GM04503 (cell line): ENCODE results near the gene TFR2.
A peak's percentile ranks its signal among the peaks of the same experiment; 100 is the strongest.
"Not testable (repeated sequence)": the region's sequence is repeated elsewhere in the genome, so short reads cannot be mapped to it uniquely, and the experiment has no call there.

Experiments
- DNase-seq: peaks from one replicate; pipeline ENCODE4 v3.0.0-alpha.2; 2012; ENCODE audit warnings: low read depth

The TFR2 gene

DNA sequence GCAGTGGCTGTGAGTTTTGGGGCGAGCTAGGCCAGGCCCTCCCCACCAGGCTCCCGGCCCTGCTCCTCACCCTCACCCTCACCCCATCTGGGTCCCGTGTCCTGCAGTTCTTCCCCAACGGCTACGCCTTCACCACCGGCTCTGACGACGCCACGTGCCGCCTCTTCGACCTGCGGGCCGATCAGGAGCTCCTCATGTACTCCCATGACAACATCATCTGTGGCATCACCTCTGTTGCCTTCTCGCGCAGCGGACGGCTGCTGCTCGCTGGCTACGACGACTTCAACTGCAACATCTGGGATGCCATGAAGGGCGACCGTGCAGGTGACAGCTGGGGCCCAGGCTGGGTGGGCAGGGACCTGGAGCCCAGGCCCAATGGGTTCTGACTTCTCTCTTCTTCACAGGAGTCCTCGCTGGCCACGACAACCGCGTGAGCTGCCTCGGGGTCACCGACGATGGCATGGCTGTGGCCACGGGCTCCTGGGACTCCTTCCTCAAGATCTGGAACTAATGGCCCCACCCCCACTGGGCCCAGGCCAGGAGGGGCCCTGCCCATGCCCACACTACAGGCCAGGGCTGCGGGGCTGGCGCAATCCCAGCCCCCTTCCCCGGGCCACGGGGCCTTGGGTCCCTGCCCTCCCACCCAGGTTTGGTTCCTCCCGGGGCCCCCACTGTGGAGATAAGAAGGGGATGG is 37.1 kb upstream of the TFR2 start:
- DNase-seq: no peak

DNA sequence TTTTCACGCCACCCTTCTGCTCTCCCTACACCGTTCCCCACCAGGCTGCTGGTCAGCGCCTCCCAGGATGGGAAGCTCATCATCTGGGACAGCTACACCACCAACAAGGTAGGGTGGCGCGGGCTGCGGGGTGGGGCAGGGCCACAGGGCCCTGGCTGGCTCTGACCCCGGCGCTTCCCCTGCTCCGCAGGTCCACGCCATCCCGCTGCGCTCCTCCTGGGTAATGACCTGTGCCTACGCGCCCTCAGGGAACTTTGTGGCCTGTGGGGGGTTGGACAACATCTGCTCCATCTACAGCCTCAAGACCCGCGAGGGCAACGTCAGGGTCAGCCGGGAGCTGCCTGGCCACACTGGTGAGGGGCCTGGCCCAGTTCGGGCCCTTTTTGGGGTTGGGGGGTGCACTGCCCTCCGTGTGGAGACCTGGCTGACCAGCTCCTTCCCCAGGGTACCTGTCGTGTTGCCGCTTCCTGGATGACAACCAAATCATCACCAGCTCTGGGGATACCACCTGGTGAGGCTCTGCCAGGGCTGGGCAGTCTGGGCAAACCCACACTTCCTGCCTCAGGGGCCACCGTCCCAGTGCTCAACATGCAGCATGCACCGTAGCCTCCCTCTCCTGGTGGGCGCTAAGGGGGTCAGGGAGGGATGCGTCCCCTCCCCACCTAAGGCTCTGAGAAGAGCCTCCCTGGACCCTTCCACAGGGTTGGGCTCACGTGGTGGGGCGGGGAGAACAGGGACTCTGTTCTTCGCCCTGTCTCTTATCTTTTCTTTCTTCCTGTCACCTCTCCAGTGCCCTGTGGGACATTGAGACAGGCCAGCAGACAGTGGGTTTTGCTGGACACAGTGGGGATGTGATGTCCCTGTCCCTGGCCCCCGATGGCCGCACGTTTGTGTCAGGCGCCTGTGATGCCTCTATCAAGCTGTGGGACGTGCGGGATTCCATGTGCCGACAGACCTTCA is 36.2 kb upstream of the TFR2 start:
- DNase-seq: no peak

DNA sequence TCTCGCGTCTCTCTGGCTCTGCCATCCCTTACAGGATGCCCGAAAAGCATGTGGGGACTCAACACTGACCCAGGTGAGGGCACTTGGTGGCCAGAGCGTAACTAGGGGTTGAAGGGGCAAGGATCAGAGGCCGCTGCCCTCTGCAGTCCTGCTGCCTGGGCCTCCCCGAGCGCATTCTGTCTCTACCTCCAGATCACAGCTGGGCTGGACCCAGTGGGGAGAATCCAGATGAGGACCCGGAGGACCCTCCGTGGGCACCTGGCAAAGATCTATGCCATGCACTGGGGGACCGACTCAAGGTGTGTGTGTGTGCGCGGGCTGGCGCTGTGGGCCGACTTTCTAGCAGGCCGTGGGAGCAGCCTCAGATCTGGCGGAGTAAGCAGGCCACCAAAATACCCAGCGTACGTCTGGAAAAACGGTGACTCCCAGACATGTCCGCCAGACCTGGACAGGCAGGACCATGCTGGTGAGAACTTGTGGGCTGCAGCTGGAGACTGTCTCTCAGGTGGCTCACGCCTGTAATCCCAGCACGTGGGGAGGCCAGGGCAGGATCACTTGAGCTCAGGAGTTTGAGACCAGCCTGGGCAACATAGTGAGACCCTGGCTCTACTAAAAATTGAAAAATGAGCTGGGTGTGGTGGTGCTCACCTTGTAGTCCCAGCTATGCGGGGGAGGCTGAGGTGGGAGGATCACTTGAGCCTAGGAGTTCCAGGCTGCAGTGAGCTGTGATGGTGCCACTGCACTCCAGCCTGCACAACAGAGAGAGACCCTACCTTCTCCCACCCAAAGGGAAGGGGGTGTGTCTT is 35.4 kb upstream of the TFR2 start:
- no peak for DNase-seq

DNA sequence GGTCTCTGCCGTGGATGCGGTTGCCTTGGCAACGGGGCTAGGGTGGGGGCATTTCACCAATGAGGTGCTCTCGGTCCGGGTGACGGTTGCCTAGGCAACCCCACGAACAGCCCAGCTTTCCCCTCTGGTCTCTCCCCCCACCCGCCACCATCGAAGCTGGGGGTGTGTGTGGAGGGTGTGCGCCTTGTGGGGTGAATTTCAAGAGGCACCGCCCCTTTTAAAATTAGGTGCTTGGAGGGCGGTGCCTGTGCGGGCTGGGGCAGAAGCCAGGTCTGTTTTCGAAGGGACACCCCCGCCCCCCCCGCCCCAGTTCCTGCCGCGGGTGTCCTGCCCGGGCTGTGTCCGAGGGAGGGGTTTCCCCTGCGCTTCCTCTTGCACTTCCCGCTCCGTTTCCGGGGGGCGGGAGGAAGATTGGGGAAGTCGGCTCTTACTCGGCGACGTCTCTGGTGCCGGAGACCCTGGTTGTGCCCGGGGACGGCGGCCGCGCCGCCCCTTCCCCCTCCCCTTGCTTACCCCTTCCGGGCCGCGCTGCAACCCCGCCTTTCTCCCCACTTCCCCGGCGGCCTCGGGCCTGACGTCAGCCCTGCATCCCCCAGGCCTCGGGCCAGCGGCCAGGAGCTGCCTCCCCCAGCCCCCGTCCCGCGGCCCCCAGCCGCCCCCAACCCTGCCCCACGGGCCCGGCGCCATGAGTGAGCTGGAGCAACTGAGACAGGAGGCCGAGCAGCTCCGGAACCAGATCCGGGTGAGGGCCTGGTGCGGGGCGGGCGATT is 34.4 kb upstream of the TFR2 start:
- no peak for DNase-seq

DNA sequence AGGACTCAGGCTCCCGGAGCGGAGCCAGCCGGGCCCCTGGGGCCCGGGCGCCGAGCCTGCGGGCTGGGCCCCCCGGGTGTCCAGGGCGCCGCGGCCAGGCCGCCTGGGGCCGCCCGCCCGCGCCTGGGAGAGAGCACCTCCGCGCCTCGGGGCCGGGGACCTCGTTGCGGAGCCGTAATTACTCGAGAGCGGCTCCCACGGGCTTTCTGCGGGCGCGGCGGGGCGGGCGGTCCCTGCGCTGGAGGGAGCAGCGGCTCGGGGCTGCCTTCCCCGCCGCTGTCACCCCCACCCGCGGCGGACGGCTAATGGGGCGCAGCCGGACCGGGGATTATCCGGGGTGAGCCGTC is 33.7 kb upstream of the TFR2 start:
- DNase-seq: no peak

DNA sequence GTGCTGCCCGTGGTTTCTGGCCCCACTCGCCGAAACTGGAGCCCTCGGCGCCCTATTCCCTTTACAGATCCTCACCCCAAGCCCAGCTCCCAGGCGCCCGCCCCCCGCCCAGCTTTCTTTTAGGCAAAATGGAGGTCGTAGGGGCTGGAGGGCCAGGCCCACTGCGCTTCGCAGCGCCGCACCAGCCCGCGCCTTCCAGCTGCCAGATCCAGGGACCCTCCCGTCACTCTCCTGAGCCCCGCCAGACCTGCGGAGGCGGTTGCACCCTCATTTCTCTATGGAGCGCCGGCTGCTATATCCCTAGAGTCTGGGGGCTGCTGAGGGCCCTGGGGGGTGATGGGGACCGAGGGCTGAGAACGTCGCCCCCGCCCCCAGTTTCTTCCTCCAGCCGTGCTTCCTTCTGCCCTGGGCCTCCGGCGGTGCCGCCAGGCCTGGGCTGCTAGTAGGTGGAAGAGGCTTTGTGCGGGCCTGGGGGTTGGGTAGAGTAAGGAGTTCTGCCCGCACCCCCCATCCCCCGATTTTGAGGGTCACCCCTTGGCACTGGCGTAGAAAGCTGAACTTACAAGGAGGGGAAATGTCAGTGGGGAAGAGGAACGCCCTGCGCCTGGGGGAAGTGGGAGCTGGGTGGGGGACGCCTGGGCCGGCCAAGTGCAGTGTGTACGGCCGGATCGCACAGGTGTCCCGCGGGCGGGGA is 33.2 kb upstream of the TFR2 start:
- DNase-seq: no peak

DNA sequence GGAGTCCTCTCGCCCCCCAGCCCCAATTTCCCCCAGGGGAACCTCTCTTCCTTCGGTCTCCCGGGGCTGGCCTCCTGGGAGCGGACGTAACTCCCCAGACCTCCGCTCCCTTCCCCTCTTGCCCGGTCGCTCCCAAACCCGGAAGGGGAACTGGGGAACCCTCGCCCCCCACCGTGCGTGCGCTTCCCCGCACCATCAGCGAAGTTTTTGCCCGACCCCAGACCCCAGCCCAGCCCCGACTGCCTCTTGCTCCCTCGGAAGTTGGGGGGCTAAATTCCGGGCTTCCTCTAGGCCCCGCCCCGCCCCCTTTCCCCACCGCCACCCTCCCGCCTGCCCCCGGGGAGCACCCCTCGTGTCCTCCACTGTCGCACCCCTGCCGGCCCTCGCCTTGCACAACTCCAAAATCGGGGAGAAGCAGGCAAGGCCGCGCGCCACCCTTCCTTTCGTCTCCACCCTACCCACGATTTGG is 32.6 kb upstream of the TFR2 start:
- DNase-seq: no peak

DNA sequence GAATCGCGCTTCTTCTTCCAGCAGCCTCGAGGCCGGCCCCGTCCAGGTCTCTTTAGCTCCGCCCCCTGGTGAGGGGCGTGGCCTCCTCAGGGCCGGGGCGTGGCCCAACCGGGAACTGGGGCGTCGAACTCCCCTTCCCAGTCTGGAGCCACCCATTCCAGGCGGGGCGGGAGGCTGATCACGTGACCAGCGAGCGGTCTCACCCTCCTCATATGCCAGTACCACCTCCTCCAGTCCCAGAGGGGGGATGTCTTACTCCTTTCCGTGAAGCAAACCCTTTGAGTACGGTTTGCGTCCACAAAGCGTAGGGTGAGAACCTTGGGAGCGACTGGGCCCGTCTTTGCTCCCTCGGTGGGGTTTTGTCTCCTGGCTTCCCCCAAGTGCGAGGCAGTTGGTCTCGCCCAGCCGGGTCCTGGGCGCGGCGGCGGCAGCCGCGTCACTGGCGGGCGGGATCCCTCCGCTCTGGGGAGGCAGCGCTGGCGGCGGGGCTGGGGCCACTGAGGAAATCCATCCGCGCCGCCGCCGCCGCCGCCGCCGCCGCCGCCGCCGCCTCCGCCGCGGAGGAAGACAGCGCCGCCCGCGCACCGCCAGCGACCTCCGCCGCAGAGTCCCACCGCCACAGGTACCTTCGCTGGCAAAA is 32.1 kb upstream of the TFR2 start, which contains the start of gene GNB2:
Gene GNB2, plus strand, starts transcription at position 439 of the 640 bp plus-strand sequence. CDS start 2,526 bp downstream, outside the sequence.
- peak; percentile 95 for DNase-seq

DNA sequence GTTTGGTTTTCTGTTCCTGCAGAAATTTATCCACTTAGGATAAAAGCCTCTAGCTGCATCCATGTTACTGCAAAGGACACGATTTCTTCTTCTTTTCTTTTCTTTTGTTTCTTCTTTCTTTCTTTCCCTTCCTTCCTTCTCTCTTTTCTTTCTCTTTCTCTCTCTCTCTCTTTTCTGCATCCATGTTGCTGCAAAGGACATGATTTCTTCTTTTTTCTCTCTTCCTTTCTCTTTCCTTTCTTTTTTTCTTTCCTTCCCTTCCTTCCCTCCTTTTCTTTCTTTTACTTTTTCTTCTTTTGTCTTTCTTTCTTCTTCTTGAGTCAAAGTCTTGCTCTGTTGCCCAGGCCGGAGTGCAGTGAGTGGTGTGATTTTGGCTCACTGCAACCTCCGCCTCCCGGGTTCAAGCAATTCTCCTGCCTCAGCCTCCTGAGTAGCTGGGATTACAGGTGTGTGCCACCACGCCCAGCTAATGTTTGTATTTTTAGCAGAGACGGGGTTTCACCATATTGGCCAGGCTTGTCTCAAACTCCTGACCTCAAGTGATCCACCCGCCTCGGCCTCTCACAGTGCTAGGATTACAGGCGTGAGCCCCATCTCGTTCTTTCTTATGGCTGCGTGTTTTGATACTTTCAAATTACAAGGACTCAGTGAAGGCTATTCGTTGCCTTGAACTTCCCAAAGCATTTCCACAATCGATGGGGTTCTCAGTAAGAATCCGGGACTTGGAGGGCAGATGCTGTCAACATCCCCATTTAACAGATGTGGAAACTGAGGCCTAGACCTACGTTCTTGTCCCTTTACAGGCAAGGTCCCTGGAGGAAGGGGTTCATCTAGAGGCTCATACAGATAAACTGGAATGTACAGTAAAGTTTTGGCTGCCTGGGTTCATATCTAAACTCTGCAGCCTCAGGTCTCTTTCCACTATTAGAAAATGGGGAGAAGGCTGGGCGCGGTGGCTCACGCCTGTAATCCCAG is 30.3 kb upstream of the TFR2 start:
- DNase-seq: no peak

DNA sequence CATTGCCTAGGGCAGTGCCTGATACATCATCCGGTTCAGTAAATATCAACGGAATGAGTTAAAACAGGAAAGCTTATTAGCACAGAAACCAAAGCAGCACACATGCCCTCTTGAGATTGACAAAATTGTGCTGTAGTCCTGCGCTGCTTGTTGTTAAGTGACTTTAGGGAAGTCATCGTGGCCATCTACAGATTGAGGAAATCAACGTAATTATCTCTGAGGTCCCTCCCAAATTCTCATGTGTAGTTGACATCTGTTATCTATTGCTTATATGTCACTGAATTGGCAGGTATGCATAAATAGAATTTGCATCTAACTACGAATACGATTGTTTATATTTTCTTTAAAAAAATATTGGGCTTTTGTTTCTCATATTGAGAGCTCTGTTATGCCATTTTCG is 28.7 kb upstream of the TFR2 start:
- no peak for DNase-seq

DNA sequence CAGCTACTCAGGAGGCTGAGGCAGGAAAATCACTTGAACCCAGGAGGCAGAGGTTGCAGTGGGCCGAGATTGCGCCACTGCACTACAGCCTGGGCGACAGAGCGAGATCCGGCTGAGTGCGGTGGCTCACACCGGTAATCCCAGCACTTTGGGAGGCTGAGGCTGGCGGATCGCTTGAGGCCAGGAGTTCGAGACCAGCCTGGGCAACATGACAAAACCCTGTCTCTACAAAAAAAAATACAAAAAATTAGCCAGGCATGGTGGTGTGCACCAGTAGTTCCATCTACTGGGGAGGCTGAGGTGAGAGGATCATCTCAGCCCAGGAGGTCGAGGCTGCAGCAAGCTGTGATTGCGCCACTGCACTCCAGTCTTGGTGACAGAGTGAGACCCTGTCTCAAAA is 27.8 kb upstream of the TFR2 start:
- DNase-seq: not testable (repeated sequence)

DNA sequence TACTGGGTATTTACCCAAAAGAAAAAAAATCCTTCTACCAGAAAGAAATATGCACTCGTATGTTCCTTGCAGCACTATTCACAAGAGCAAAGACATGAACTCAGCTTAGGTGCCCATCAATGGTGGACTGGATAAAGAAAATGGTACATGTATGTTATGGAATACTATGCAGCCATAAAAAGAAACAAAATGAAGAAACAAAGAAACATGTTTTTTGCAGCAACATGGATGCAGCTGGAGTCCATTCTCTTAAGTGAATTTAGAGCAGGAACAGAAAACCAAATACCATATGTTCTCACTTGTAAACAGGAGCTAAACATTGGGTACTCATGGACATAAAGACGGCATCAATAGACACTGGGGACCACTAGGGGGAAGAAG is 26.7 kb upstream of the TFR2 start:
- DNase-seq: no peak

DNA sequence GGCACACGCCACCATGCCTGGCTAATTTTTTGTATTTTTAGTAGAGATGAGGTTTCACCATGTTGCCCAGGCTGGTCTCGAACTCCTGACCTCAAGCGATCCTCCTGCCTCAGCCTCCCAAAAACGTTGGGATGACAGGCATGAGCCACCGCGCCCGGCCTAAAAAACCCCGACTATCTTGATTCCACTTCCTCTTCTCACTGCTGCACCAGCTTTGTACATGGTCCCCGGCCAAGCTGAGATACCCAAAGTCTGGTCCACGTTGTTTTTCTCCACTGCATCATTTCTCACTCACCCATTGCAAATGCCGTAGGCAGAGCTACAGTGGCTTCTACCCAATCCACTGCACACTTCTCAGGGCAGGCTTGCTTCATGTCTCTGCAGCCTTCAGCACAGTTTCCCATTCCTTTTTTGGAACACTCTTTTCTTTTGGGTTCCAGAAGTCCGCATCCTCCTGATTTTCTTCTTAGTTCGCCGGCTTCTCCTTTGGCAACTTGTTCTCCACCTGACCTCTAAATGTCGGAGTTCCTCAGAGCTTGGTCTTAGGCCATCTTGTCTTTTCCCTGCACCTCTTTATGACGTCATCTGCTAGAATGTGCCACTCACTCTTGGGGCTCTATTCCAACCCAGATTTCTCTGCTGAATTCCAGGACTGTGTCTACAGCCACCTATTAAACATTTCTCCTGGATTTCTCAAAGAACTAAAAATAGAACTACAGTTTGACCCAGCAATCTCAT is 26.1 kb upstream of the TFR2 start:
- no peak for DNase-seq

DNA sequence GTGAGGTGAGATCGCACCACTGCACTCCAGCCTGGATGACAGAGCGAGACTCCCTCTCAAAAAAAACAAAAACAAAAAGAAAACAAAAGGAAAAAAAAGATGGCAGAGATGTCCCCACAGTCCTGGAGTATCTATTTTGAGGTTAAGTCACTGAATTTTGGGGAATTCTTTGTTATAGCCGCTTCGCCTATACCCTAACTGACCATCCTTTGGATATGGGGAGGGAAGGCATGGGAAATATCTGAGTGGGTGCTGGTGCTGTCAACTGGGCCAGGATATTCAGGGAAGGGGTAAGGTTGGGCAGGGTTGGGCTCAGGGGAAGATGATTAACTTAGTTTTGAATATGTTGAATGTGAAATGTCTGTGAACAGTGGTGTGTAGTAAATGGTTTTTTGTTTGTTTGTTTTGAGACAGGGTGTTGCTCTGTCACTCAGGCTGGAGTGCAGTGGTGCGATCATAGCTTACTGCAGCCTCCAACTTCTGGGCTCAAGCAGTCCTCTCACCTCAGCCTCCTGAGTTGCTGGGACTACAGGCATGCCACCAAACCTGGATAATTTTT is 23.9 kb upstream of the TFR2 start:
- DNase-seq: no peak

DNA sequence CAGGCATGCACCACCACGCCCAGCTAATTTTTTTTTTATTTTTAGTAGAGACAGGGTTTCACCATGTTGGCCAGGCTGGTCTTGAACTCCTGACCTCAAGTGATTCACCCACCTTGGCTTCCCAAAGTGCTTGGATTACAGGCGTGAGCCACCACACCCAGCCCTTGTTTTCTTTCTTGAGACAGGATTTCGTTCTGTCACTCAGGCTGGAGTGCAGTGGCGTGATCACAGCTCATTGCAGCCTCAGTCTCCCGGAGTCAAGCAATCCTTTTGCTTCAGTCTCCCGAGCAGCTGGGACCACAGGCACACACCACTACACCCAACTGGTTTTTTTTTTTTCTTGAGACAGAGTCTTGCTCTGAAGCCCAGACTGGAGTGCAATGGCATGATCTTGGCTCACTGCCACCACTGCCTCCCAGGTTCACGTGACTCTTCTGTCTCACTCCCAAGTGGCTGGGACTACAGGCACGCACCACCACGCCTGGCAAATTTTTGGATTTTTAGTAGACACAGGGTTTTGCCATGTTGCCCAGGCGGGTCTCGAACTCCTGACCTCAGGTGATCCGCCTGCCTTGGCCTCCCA is 20.9 kb upstream of the TFR2 start:
- DNase-seq: not testable (repeated sequence)

DNA sequence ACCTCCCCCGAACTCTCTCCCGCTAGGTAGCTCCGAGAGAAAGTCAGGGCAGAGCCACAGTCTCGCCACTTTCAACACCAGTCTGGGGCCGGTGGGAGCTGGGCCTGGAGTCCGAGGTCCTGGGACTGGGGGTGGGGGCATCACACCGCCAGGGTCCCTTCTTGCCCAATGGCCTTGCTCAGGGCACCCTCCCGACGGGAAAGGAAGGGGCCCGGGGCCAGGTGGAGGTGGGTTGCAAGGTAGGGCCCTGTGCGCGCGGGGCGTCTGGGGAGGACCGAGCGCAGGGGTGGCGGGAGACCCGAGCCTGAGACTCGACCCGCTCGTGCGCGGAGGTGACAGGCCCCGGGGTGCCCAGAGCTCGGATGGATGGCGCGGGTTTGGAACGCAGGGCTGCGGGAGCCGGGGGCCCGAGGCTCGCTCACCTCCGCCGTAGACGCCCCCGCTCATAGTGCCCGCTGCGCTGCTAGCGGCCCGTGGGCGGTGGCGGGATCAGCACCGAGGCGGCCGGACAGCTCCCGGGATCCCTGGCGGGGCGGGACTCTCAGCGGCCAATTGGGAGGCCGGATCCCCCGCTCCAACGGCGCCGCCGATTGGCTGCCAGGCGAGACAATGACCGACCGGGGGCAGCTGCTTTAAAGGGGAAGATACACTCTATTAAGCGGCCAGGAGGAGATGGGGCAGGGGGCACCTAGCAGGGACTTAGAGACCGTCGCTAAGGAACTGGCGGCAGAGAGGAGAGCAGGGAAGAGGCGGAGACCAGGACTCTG is 14.7 kb upstream of the TFR2 start, which contains the start of gene ACTL6B:
Gene ACTL6B, minus strand, starts transcription at position 541 of the 767 bp plus-strand sequence. Its CDS starts 94 bp downstream, at position 447.
- DNase-seq: no peak
